Parathyroid adenoma (tissue), 2 donors: ENCODE measurements around the gene ZFPL1.

Experiments used
- H2AFZ ChIP-seq: fragments of 300-600 bp; sonication (generic); one replicate; pipeline ENCODE4 v1.7.0; 2017; ENCODE audit warnings: antibody characterized with exemption, mild to moderate bottlenecking
- H3K27ac ChIP-seq: fragments of 300-600 bp; sonication (generic); one replicate; pipeline ENCODE4 v1.7.0; 2017
- H3K27me3 ChIP-seq: fragments of 300-600 bp; sonication (generic); one replicate; pipeline ENCODE4 v1.7.0; 2017; ENCODE audit warnings: low read length; ENCODE audit not compliant: control insufficient read depth, insufficient read depth
- H3K36me3 ChIP-seq: fragments of 300-600 bp; sonication (generic); one replicate; pipeline ENCODE4 v1.7.0; 2017; ENCODE audit warnings: low read length; ENCODE audit not compliant: control insufficient read depth, insufficient read depth
- H3K4me1 ChIP-seq: fragments of 300-600 bp; sonication (generic); one replicate; pipeline ENCODE4 v1.7.0; 2017; ENCODE audit warnings: control low read depth
- H3K4me2 ChIP-seq: fragments of 300-600 bp; sonication (generic); one replicate; pipeline ENCODE4 v1.7.0; 2017; ENCODE audit warnings: low read length
- H3K4me3 ChIP-seq: fragments of 300-600 bp; sonication (generic); one replicate; pipeline ENCODE4 v1.7.0; 2017; ENCODE audit warnings: low read depth, low read length
- H3K79me2 ChIP-seq: fragments of 300-600 bp; sonication (generic); one replicate; pipeline ENCODE4 v1.7.0; 2017; ENCODE audit warnings: control low read depth
- H3K9ac ChIP-seq: fragments of 300-600 bp; sonication (generic); one replicate; pipeline ENCODE4 v1.7.0; 2017; ENCODE audit warnings: mild to moderate bottlenecking
- H3K9me3 ChIP-seq: fragments of 300-600 bp; sonication (generic); one replicate; pipeline ENCODE4 v1.7.0; 2017; ENCODE audit warnings: low read length; ENCODE audit not compliant: control insufficient read depth
- CTCF ChIP-seq: fragments of 300-600 bp; sonication (generic); IDR thresholded peaks from one replicate; pipeline ENCODE4 v1.7.0; 2017; ENCODE audit warnings: antibody characterized with exemption, mild to moderate bottlenecking
- donor health status: primary hyperparathyroidism.

Gene ZFPL1

GRCh38 chr11:65055538-65055937 is 28.5 kb upstream of the ZFPL1 start:
- Histone ChIP-seq H3K4me1 (no peaks in the 10 kb centered on the region), H3K4me3 (no peak overlapping the region), H3K4me2 (no peak overlapping the region), H3K9ac (no peak overlapping the region), H3K9me3 (no peaks in the 10 kb centered on the region), H2AFZ (no peak overlapping the region), H3K79me2 (no peaks in the 10 kb centered on the region), H3K27ac (no peak overlapping the region), H3K36me3 (no peaks in the 10 kb centered on the region), H3K27me3 (no peaks in the 10 kb centered on the region)
- no peak for TF ChIP-seq CTCF

GRCh38 chr11:65056999-65057398 is 27.0 kb upstream of the ZFPL1 start:
- no peaks in the 10 kb centered on the region for H3K79me2 ChIP-seq
- no peaks in the 10 kb centered on the region for H3K9me3 ChIP-seq
- no peak overlapping the region for H3K27ac ChIP-seq
- TF ChIP-seq CTCF: no peak
- H3K4me3 ChIP-seq: no peak overlapping the region
- no peak overlapping the region for H3K4me2 ChIP-seq
- H3K36me3 ChIP-seq: no peaks in the 10 kb centered on the region
- no peak overlapping the region for H2AFZ ChIP-seq
- no peak overlapping the region for H3K9ac ChIP-seq
- H3K4me1 ChIP-seq: no peaks in the 10 kb centered on the region
- H3K27me3 ChIP-seq: no peaks in the 10 kb centered on the region

GRCh38 chr11:65057526-65057925 is 26.5 kb upstream of the ZFPL1 start:
- H3K4me2 ChIP-seq: no peak overlapping the region
- no peaks in the 10 kb centered on the region for H3K27me3 ChIP-seq
- H3K79me2 ChIP-seq: no peaks in the 10 kb centered on the region
- no peaks in the 10 kb centered on the region for H3K4me1 ChIP-seq
- no peaks in the 10 kb centered on the region for H3K9me3 ChIP-seq
- no peak overlapping the region for H3K9ac ChIP-seq
- no peak overlapping the region for H3K27ac ChIP-seq
- no peaks in the 10 kb centered on the region for H3K36me3 ChIP-seq
- TF ChIP-seq CTCF: no peak
- H3K4me3 ChIP-seq: no peak overlapping the region
- no peak overlapping the region for H2AFZ ChIP-seq

- Histone ChIP-seq H3K4me1 (no peaks in the 10 kb centered on the region), H3K9ac (no peak overlapping the region), H3K79me2 (no peaks in the 10 kb centered on the region), H3K9me3 (no peaks in the 10 kb centered on the region), H3K4me2 (no peak overlapping the region), H3K4me3 (no peak overlapping the region), H3K27ac (no peak overlapping the region), H3K36me3 (no peaks in the 10 kb centered on the region), H2AFZ (no peak overlapping the region), H3K27me3 (no peaks in the 10 kb centered on the region)
- TF ChIP-seq CTCF: no peak
These were observed 26.0 kb upstream of the ZFPL1 start for GRCh38 chr11:65058012-65058411.

GRCh38 chr11:65058419-65059054 is 25.5 kb upstream of the ZFPL1 start, which contains the start of gene NAALADL1:
Gene NAALADL1, minus strand, starts transcription at chr11:65058553. Its CDS starts 32 bp downstream, at chr11:65058521.
- Histone ChIP-seq H3K4me1 (no peaks in the 10 kb centered on the region), H3K9me3 (no peaks in the 10 kb centered on the region), H2AFZ (no peak within 1 kb of the TSS), H3K27me3 (no peaks in the 10 kb centered on the region), H3K9ac (no peak within 1 kb of the TSS), H3K4me2 (no peak within 1 kb of the TSS), H3K27ac (no peak within 1 kb of the TSS), H3K79me2 (no peaks in the 10 kb centered on the region), H3K36me3 (no peaks in the 10 kb centered on the region), H3K4me3 (no peak within 1 kb of the TSS)
- TF ChIP-seq CTCF: no peak
